SK-N-SH treated with all-trans-retinoic acid at 6 μM for 48 hours (cell line): Measurements from ENCODE around the gene PXK.

ENCODE experiments used
- ARNTL ChIP-seq: fragments of 450-650 bp; formaldehyde crosslinking; IDR thresholded peaks from 2 replicates; pipeline ENCODE4 v1.5.0; 2020; ENCODE audit warnings: low read depth, mild to moderate bottlenecking, moderate library complexity, borderline replicate concordance
- BACH2 ChIP-seq: fragments of 250-450 bp; sonication (Bioruptor Pico); IDR thresholded peaks from 2 replicates; pipeline ENCODE4 v1.9.0; 2021; ENCODE audit warnings: mild to moderate bottlenecking, borderline replicate concordance
- CREB5 ChIP-seq: fragments of 250-450 bp; sonication (Bioruptor Pico); IDR thresholded peaks from 2 replicates; pipeline ENCODE4 v1.5.1; 2020; ENCODE audit warnings: low read depth, mild to moderate bottlenecking, moderate library complexity
- CSDC2 ChIP-seq: fragments of 250-450 bp; sonication (Bioruptor Pico); IDR thresholded peaks from 2 replicates; pipeline ENCODE4 v1.5.0; 2020; ENCODE audit warnings: mild to moderate bottlenecking, moderate library complexity
- CSRNP3 ChIP-seq: fragments of 250-450 bp; sonication (Bioruptor Pico); IDR thresholded peaks from 2 replicates; pipeline ENCODE4 v1.5.1; 2021; ENCODE audit warnings: mild to moderate bottlenecking, moderate library complexity
- PATZ1 ChIP-seq: fragments of 250-450 bp; sonication (Bioruptor Pico); IDR thresholded peaks from 2 replicates; pipeline ENCODE4 v1.8.0; 2020; ENCODE audit warnings: mild to moderate bottlenecking, moderate library complexity, borderline replicate concordance
- PPARA ChIP-seq: fragments of 250-450 bp; sonication (Bioruptor Pico); IDR thresholded peaks from 2 replicates; pipeline ENCODE4 v1.5.0; 2020; ENCODE audit warnings: mild to moderate bottlenecking, borderline replicate concordance
- RARB ChIP-seq: fragments of 250-450 bp; sonication (Bioruptor Pico); IDR thresholded peaks from 2 replicates; pipeline ENCODE4 v1.8.0; 2021; ENCODE audit warnings: mild to moderate bottlenecking, moderate library complexity
- SNAI2 ChIP-seq: fragments of 250-450 bp; sonication (Bioruptor Pico); IDR thresholded peaks from 2 replicates; pipeline ENCODE4 v1.5.0; 2020; ENCODE audit warnings: mild to moderate bottlenecking, moderate library complexity
- TOX ChIP-seq: fragments of 250-450 bp; sonication (Bioruptor Pico); IDR thresholded peaks from 2 replicates; pipeline ENCODE4 v1.8.0; 2021; ENCODE audit warnings: mild to moderate bottlenecking, moderate library complexity, borderline replicate concordance
- TSHZ2 ChIP-seq: fragments of 250-450 bp; sonication (Bioruptor Pico); IDR thresholded peaks from 2 replicates; pipeline ENCODE4 v1.5.0; 2020; ENCODE audit warnings: mild to moderate bottlenecking, moderate library complexity
- ZC3H10 ChIP-seq: fragments of 250-450 bp; sonication (Bioruptor Pico); IDR thresholded peaks from 2 replicates; pipeline ENCODE4 v1.5.1; 2021; ENCODE audit warnings: mild to moderate bottlenecking, moderate library complexity
- ZFP30 ChIP-seq: fragments of 450-650 bp; formaldehyde crosslinking; IDR thresholded peaks from 2 replicates; pipeline ENCODE4 v1.5.0; 2022; ENCODE audit warnings: mild to moderate bottlenecking, moderate library complexity
- ZNF70 ChIP-seq: fragments of 450-650 bp; formaldehyde crosslinking; IDR thresholded peaks from 2 replicates; pipeline ENCODE4 v1.5.0; 2020; ENCODE audit warnings: mild to moderate bottlenecking, moderate library complexity

GRCh38 chr3:58469096-58469495, 136.4 kb downstream of the PXK start:
- TF ChIP-seq ARNTL (no peak), CREB5 (no peak), TSHZ2 (no peak), TOX (CRISPR knock-in tag) (no peak), PATZ1 (CRISPR knock-in tag) (no peak; the same call in 1 of the 2 replicates), SNAI2 (no peak), ZC3H10 (peak; percentile 46; the same call in 1 of the 2 replicates), ZFP30 (CRISPR knock-in tag) (no peak), BACH2 (CRISPR knock-in tag) (no peak), CSDC2 (CRISPR knock-in tag) (no peak), RARB (CRISPR knock-in tag) (no peak), ZNF70 (CRISPR knock-in tag) (no peak), CSRNP3 (CRISPR knock-in tag) (no peak), PPARA (CRISPR knock-in tag) (no peak)
